NCI-H748 (cell line): ENCODE results near the gene DDX42.
"Not testable (repeated sequence)": the region's sequence is repeated elsewhere in the genome, so short reads cannot be mapped to it uniquely, and the experiment has no call there.

Experiments used
- DNase-seq: peaks from one replicate; lab custom pipeline; 2025; ENCODE audit not compliant: unreplicated experiment; lab: John Stamatoyannopoulos, UW

Gene DDX42

GRCh38 chr17:63838631-63839171, 64.7 kb downstream of the DDX42 start:
- DNase-seq = no peak

GRCh38 chr17:63840591-63841349, 66.8 kb downstream of the DDX42 start:
- DNase-seq = no peak

GRCh38 chr17:63841350-63842172, 67.6 kb downstream of the DDX42 start:
- DNase-seq = peak; percentile 23

- DNase-seq = peak; percentile 57
These were observed 68.2 kb downstream of the DDX42 start for GRCh38 chr17:63842173-63842539.

GRCh38 chr17:63842540-63843386, 68.8 kb downstream of the DDX42 start, which contains the start of gene SMARCD2:
TSS of gene SMARCD2 (minus strand) at chr17:63842685. CDS start at chr17:63842674, 11 bp downstream.
- peak; percentile 97 for DNase-seq

- DNase-seq = not testable (repeated sequence)
These were observed 69.5 kb downstream of the DDX42 start for GRCh38 chr17:63843387-63843888.

GRCh38 chr17:63843910-63844677, 70.1 kb downstream of the DDX42 start:
- no peak for DNase-seq

- no peak for DNase-seq
These were observed 71.5 kb downstream of the DDX42 start for GRCh38 chr17:63845509-63845908.

GRCh38 chr17:63847525-63848249, 73.7 kb downstream of the DDX42 start:
- no peak for DNase-seq

- no peak for DNase-seq
These were observed 75.1 kb downstream of the DDX42 start for GRCh38 chr17:63848834-63849689.

GRCh38 chr17:63850401-63850800, 76.4 kb downstream of the DDX42 start:
- no peak for DNase-seq

GRCh38 chr17:63853260-63853659, 79.3 kb downstream of the DDX42 start:
- no peak for DNase-seq

GRCh38 chr17:63854709-63855108, 80.7 kb downstream of the DDX42 start:
- no peak for DNase-seq

- no peak for DNase-seq
These were observed 81.2 kb downstream of the DDX42 start for GRCh38 chr17:63855185-63855584.

GRCh38 chr17:63856425-63856824, 82.5 kb downstream of the DDX42 start:
- not testable (repeated sequence) for DNase-seq

GRCh38 chr17:63859257-63859656, 85.3 kb downstream of the DDX42 start:
- DNase-seq = no peak

GRCh38 chr17:63866625-63867024, 92.7 kb downstream of the DDX42 start:
- not testable (repeated sequence) for DNase-seq
